ENCODE data around the gene AGL.

The AGL gene

DNA sequence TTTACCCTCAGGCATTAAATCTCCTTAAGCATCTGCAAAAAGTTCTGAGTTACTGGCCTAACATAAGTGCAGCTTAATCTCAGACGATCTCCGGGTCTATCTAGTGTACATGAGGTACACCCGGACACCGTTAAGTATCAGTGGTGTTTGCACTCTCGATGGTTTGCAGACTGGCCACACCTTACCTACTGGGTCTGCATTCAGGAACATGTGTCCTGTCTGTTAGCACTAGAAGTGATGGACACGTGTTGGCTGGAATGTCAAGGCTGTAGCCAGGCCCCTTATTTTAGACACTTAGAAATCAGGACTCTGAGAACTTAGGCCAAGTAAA, 783 bp upstream of the AGL start:
- H3K4me1 ChIP-seq (ENCODE audit: control insufficient read depth, low read length) = peaks cover 26% of the 10 kb centered on the region

DNA sequence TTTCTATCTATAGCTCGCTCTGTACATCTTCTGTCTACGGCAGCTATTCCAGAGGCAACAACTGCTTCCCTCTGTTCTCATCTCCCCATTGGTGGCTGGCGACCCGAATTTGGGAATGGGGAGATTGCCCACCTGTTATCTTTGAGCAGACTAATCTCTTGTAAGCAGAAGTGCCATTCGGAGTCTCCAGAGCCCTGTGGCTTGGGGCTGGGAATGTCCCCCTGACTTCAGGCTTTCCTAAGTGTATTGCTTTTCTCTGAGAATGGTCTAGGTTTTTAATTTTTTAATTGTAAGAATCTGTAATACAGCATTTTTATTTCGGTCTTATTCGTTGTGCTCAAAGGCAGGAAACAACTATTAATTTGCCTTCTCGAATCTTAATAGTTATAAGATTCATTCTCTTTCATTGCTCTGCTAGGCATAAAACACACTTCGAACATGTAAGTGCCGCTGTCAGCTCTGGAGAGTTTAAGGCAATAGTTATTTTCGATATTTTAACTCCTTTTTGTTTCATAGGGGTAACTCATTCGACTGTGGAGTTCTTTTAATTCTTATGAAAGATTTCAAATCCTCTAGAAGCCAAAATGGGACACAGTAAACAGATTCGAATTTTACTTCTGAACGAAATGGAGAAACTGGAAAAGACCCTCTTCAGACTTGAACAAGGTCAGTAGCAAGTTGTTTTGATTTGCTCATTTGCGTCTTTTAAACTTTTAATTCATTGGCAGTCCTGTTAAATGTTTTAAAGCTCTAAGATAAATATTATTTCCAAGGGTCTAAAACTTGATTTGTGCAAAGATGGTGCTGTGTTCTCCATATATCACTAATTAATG, 514 bp downstream of the AGL start:
- H3K4me3 ChIP-seq (ENCODE audit: low read length) = peak overlapping the region; percentile 92
- peak overlapping the region; percentile 55 for H3K27ac ChIP-seq (ENCODE audit: low read depth, low read length)

More for the DNA sequence above, 783 bp upstream of the AGL start:
- H3K36me3 ChIP-seq (ENCODE audit: control insufficient read depth, low read length) = peaks cover 12% of the 10 kb centered on the region
- H4K20me1 ChIP-seq (ENCODE audit: control insufficient read depth, insufficient read depth, low read depth, low read length) = no peaks in the 10 kb centered on the region
- H3K27me3 ChIP-seq (ENCODE audit: control insufficient read depth, low read length) = no peaks in the 10 kb centered on the region
- TF ChIP-seq, protein P1, sequence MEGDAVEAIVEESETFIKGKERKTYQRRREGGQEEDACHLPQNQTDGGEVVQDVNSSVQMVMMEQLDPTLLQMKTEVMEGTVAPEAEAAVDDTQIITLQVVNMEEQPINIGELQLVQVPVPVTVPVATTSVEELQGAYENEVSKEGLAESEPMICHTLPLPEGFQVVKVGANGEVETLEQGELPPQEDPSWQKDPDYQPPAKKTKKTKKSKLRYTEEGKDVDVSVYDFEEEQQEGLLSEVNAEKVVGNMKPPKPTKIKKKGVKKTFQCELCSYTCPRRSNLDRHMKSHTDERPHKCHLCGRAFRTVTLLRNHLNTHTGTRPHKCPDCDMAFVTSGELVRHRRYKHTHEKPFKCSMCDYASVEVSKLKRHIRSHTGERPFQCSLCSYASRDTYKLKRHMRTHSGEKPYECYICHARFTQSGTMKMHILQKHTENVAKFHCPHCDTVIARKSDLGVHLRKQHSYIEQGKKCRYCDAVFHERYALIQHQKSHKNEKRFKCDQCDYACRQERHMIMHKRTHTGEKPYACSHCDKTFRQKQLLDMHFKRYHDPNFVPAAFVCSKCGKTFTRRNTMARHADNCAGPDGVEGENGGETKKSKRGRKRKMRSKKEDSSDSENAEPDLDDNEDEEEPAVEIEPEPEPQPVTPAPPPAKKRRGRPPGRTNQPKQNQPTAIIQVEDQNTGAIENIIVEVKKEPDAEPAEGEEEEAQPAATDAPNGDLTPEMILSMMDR (IDR thresholded peaks at IDR 0.05; ENCODE audit: low read depth, low read length, poor library complexity, severe bottlenecking) = no peak
- TF ChIP-seq EZH2phosphoT487 (IDR thresholded peaks at IDR 0.05; ENCODE audit: borderline replicate concordance, low read length) = no peak
- no peaks in the 10 kb centered on the region for H3K9me3 ChIP-seq (ENCODE audit: control insufficient read depth, insufficient read depth, low read length)
- H3K27ac ChIP-seq (ENCODE audit: low read depth, low read length) = peak overlapping the region; percentile 55
- H3F3A ChIP-seq (ENCODE audit: control insufficient read depth, insufficient read depth) = no peaks in the 10 kb centered on the region
- H3K4me3 ChIP-seq (ENCODE audit: low read length) = peak overlapping the region; percentile 92
- H3K79me2 ChIP-seq (ENCODE audit: control insufficient read depth, low read length) = peaks cover 18% of the 10 kb centered on the region
- H3K9me2 ChIP-seq (replicated peaks; ENCODE audit: control insufficient read depth, low read length) = no peaks in the 10 kb centered on the region
- H3K4me2 ChIP-seq (ENCODE audit: low read length) = peak overlapping the region; percentile 88

DNA sequence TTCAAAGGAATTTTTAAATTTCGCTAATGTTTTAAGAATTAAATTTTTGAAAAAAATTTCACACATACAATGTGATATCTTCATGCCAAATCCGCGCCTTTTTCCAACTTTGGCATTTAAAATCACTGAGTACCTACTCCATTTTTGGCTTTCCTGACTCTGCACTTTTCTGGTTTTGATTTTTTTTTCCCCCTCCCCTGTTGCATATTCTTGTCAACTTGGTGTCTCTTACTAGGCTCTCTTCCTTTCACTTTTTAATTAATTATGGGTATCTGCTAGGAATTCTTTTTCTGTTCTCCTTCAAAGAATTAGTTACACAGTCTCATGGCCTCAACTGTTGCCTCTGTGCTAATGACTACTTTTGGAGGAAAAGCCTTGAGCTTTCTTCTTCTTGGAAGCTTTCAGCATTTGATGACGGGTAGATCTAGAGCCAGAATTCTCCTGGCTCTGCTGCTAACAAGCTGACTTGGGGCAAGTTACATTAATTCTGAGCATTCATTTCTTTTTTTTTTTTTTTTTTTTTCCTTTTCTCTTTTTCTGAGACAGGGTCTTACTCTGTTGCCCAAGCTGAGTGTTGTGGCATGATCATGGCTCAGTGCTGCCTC, 1.8 kb downstream of the AGL start:
- peaks cover 19% of the 10 kb centered on the region for H3K36me3 ChIP-seq (ENCODE audit: control insufficient read depth, low read length)
- peak overlapping the region; percentile 92 for H3K4me3 ChIP-seq (ENCODE audit: low read length)
- H3K9me2 ChIP-seq (replicated peaks; ENCODE audit: control insufficient read depth, low read length) = no peaks in the 10 kb centered on the region
- no peaks in the 10 kb centered on the region for H3K27me3 ChIP-seq (ENCODE audit: control insufficient read depth, low read length)
- H3K4me1 ChIP-seq (ENCODE audit: control insufficient read depth, low read length) = peaks cover 26% of the 10 kb centered on the region
- peak overlapping the region; percentile 88 for H3K4me2 ChIP-seq (ENCODE audit: low read length)
- peaks cover 18% of the 10 kb centered on the region for H3K79me2 ChIP-seq (ENCODE audit: control insufficient read depth, low read length)
- no peak overlapping the region for H3K27ac ChIP-seq (ENCODE audit: low read depth, low read length)
- TF ChIP-seq, protein P1 (IDR thresholded peaks at IDR 0.05; ENCODE audit: low read depth, low read length, poor library complexity, severe bottlenecking) = no peak
- TF ChIP-seq EZH2phosphoT487 (IDR thresholded peaks at IDR 0.05; ENCODE audit: borderline replicate concordance, low read length) = no peak
- H3F3A ChIP-seq (ENCODE audit: control insufficient read depth, insufficient read depth) = no peaks in the 10 kb centered on the region
- H3K9me3 ChIP-seq (ENCODE audit: control insufficient read depth, insufficient read depth, low read length) = no peaks in the 10 kb centered on the region
- no peaks in the 10 kb centered on the region for H4K20me1 ChIP-seq (ENCODE audit: control insufficient read depth, insufficient read depth, low read depth, low read length)

More for the DNA sequence above, 514 bp downstream of the AGL start:
- no peaks in the 10 kb centered on the region for H3K27me3 ChIP-seq (ENCODE audit: control insufficient read depth, low read length)
- peak overlapping the region; percentile 88 for H3K4me2 ChIP-seq (ENCODE audit: low read length)
- no peaks in the 10 kb centered on the region for H3F3A ChIP-seq (ENCODE audit: control insufficient read depth, insufficient read depth)
- H3K9me3 ChIP-seq (ENCODE audit: control insufficient read depth, insufficient read depth, low read length) = no peaks in the 10 kb centered on the region
- no peaks in the 10 kb centered on the region for H4K20me1 ChIP-seq (ENCODE audit: control insufficient read depth, insufficient read depth, low read depth, low read length)
- TF ChIP-seq, protein P1 (IDR thresholded peaks at IDR 0.05; ENCODE audit: low read depth, low read length, poor library complexity, severe bottlenecking) = no peak
- no peak for TF ChIP-seq EZH2phosphoT487 (IDR thresholded peaks at IDR 0.05; ENCODE audit: borderline replicate concordance, low read length)
- peaks cover 18% of the 10 kb centered on the region for H3K79me2 ChIP-seq (ENCODE audit: control insufficient read depth, low read length)
- H3K36me3 ChIP-seq (ENCODE audit: control insufficient read depth, low read length) = peaks cover 19% of the 10 kb centered on the region
- H3K9me2 ChIP-seq (replicated peaks; ENCODE audit: control insufficient read depth, low read length) = no peaks in the 10 kb centered on the region
- peaks cover 26% of the 10 kb centered on the region for H3K4me1 ChIP-seq (ENCODE audit: control insufficient read depth, low read length)
